ENCODE measurements around the gene BDNF.
"Not testable (repeated sequence)": the region's sequence is repeated elsewhere in the genome, so short reads cannot be mapped to it uniquely, and the experiment has no call there.

Gene BDNF

GRCh38 chr11:27700351-27701301 lies at the start of gene BDNF:
Gene BDNF (minus strand): TSS chr11:27700455. CDS start chr11:27658564, 41,891 bp downstream.
- H3K36me3 ChIP-seq: no peaks in the 10 kb centered on the region
- H3K4me3 ChIP-seq (ENCODE audit: low read depth, low read length): peak within 1 kb of the TSS; percentile 60
- no peaks in the 10 kb centered on the region for H3K9me3 ChIP-seq (ENCODE audit: severe bottlenecking)
- TF ChIP-seq, protein P1, sequence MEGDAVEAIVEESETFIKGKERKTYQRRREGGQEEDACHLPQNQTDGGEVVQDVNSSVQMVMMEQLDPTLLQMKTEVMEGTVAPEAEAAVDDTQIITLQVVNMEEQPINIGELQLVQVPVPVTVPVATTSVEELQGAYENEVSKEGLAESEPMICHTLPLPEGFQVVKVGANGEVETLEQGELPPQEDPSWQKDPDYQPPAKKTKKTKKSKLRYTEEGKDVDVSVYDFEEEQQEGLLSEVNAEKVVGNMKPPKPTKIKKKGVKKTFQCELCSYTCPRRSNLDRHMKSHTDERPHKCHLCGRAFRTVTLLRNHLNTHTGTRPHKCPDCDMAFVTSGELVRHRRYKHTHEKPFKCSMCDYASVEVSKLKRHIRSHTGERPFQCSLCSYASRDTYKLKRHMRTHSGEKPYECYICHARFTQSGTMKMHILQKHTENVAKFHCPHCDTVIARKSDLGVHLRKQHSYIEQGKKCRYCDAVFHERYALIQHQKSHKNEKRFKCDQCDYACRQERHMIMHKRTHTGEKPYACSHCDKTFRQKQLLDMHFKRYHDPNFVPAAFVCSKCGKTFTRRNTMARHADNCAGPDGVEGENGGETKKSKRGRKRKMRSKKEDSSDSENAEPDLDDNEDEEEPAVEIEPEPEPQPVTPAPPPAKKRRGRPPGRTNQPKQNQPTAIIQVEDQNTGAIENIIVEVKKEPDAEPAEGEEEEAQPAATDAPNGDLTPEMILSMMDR (IDR thresholded peaks at IDR 0.05; ENCODE audit: low read depth, low read length): no peak
- H3K27ac ChIP-seq: no peak within 1 kb of the TSS
- DNase-seq: peak; percentile 30
- peaks cover 30% of the 10 kb centered on the region for H3K27me3 ChIP-seq (ENCODE audit: insufficient read depth, low read depth, severe bottlenecking)

DNA sequence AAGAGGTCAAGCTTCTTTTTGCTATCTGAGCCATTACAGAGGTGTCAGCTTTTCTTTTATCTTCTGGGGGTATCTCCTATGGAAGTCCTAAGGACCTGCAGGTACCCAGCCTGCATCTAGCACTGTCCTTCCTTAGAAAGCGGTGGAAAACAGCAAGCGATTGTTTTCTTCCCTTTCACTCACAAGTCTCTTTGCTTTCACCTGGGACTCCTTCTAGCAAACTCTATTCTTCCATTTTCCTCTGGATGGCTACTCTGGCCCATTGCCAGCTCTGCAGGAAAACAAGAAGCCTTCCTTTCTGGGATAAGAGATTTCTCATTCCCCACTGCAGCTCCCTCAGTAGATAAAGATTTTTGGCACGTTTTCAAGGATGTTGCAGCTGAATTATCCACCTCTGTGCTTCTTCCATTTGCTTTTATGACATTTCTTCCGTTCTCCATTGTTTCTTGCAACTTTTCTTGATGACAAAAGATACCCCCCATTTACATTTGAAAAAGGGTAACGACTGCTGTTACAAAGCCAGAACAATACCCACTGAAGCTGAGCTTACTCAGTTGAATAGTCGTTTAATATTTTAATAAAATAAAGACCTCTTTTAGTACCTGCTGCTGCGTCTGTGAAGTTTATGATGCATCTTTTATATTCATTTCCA lies 40.2 kb upstream of the BDNF start:
- no peak overlapping the region for H3K27ac ChIP-seq
- no peak for DNase-seq
- H3K36me3 ChIP-seq: no peaks in the 10 kb centered on the region
- TF ChIP-seq, protein P1 (IDR thresholded peaks at IDR 0.05; ENCODE audit: low read depth, low read length): no peak
- no peaks in the 10 kb centered on the region for H3K27me3 ChIP-seq (ENCODE audit: insufficient read depth, low read depth, severe bottlenecking)
- no peak overlapping the region for H3K4me3 ChIP-seq (ENCODE audit: low read depth, low read length)
- H3K9me3 ChIP-seq (ENCODE audit: severe bottlenecking): no peaks in the 10 kb centered on the region

DNA sequence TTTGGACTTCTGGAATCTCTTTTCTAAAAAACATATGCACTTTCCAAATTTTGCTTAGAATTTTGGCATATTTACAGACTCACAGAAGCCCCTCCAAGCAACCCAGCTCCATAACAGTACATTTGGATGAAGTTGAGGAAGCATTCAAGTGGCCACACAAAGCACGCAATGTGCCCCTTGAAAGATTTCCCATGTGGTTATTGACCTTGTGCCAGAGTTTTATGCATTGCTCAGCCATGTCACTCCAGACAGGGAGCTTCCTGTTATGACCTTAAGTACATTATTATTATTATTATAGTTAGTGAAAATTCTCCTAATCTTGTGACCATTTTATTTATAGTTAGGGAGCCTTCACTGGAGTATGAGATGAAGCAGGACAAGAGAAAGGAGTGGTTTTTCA lies 35.0 kb upstream of the BDNF start:
- no peak for DNase-seq
- Histone ChIP-seq H3K9me3 (ENCODE audit: severe bottlenecking) (no peaks in the 10 kb centered on the region), H3K27me3 (ENCODE audit: insufficient read depth, low read depth, severe bottlenecking) (no peaks in the 10 kb centered on the region), H3K27ac (no peak overlapping the region), H3K4me3 (ENCODE audit: low read depth, low read length) (no peak overlapping the region), H3K36me3 (no peaks in the 10 kb centered on the region)
- TF ChIP-seq, protein P1 (IDR thresholded peaks at IDR 0.05; ENCODE audit: low read depth, low read length): no peak

DNA sequence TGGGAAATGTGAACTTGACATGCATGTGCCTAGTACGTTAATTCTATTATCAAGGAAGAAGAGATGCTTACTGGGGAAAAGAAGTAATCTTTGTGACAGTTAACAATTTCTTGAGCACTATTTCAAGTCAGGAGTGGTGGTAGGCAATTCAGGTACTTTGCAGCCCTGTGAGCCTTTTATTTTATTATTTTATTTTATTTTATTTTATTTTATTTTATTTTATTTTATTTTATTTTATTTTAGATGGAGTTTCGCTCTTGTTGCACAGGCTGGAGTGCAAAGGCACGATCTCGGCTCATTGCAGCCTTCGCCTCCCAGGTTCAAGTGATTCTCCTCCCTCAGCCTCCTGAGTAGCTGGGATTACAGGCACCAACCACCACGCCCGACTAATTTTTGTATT lies 31.5 kb upstream of the BDNF start:
- not testable (repeated sequence) for H3K36me3 ChIP-seq; DNase-seq; H3K27me3 ChIP-seq (ENCODE audit: insufficient read depth, low read depth, severe bottlenecking); H3K4me3 ChIP-seq (ENCODE audit: low read depth, low read length); H3K9me3 ChIP-seq (ENCODE audit: severe bottlenecking); H3K27ac ChIP-seq

GRCh38 chr11:27726981-27727380 lies 26.7 kb upstream of the BDNF start:
- Histone ChIP-seq H3K9me3 (ENCODE audit: severe bottlenecking) (no peaks in the 10 kb centered on the region), H3K27me3 (ENCODE audit: insufficient read depth, low read depth, severe bottlenecking) (peaks cover 22% of the 10 kb centered on the region), H3K36me3 (no peaks in the 10 kb centered on the region), H3K27ac (no peak overlapping the region), H3K4me3 (ENCODE audit: low read depth, low read length) (no peak overlapping the region)
- TF ChIP-seq, protein P1 (IDR thresholded peaks at IDR 0.05; ENCODE audit: low read depth, low read length): no peak
- no peak for DNase-seq

DNA sequence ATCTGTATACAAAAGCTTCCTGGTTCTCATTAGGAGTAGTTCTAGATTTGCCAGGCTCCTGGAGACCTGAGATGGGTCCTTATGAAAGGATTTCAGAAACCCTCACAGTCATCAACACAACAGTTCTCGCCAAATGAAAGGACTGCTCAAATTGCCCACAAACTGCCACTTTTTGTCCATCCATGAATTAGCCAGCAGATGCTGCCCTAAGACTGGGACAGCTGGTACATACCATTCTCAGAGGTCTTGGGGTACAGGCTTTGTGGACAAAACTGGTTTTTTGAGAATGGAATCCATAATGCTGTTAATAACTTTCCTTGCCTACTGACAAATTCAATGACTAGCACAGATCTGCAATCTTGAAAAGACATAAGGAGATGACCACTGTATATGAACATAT lies 23.4 kb upstream of the BDNF start:
- TF ChIP-seq, protein P1 (IDR thresholded peaks at IDR 0.05; ENCODE audit: low read depth, low read length): 0 out of 2 replicates have a peak, but pooled peaks have one; percentile 12
- Histone ChIP-seq H3K4me3 (ENCODE audit: low read depth, low read length) (no peak overlapping the region), H3K9me3 (ENCODE audit: severe bottlenecking) (no peaks in the 10 kb centered on the region), H3K36me3 (no peaks in the 10 kb centered on the region), H3K27me3 (ENCODE audit: insufficient read depth, low read depth, severe bottlenecking) (peaks cover 44% of the 10 kb centered on the region), H3K27ac (no peak overlapping the region)
- no peak for DNase-seq

Data from WERI-Rb-1 (cell line).